ENCODE measurements around the gene LCN1. TPM values are rescaled to one million over a fixed set of nuclear protein-coding genes. Genes with fewer than 3 reads are reported as not detected.

Gene LCN1
- total RNA-seq (2014; rRNA removed; shearing (Covaris generic)): 0.33 TPM in 1 of 2 replicates, not detected in the other
- polyA plus RNA-seq (2015; cell fraction: cytosol; rRNA removed): 1.5 and 2.1 TPM in 2 replicates
- polyA plus RNA-seq (2015; cell fraction: nucleus; rRNA removed): 1.3 and 1.6 TPM in 2 replicates

GRCh38 chr9:135520916-135521607 is at the start of gene LCN1:
Gene LCN1, plus strand, starts transcription at chr9:135521440. Its CDS starts 58 bp downstream, at chr9:135521498.
- no peak for DNase-seq (ENCODE audit: low read depth)

DNA sequence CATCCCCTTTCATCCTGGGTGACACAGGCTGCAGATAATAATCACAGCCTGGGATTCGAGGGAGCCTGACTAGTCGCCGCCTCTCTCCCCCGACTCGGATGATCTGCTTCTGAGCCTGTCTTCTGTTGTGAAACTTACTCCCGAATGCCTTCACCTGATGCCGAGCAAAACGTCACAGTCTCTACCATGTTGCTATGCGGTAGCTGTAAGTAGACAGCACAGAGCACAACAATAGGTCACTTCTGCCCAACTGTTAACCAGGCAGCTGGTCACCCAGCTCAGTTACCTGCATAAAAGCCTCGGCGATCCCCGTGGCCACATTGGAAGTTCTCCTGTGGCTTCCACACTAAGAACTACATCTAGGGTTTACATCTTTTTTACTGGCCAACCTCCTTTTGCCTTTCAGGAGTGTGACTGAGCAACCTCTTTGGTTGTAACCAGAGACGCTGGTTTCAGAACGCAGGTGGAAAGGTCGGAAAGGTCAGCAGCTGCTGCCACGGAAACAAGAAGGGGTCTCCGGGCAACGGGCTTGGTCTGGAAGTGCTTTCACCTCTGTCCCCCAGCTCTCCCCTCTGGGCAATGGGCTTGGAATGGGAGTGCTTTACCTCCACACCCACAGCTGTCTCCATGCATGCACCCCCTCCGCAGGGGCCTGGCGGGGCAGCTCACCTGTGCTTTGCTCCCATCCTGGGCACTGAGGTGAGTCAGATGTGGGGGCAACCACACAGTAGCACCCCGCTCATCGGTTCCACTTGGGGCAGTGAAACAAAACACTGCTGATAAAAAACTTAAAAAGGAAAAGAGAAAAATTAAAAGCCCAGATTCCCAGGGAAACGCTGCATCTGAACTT is 49.2 kb upstream of the LCN1 start:
- no peak for DNase-seq (ENCODE audit: low read depth)

DNA sequence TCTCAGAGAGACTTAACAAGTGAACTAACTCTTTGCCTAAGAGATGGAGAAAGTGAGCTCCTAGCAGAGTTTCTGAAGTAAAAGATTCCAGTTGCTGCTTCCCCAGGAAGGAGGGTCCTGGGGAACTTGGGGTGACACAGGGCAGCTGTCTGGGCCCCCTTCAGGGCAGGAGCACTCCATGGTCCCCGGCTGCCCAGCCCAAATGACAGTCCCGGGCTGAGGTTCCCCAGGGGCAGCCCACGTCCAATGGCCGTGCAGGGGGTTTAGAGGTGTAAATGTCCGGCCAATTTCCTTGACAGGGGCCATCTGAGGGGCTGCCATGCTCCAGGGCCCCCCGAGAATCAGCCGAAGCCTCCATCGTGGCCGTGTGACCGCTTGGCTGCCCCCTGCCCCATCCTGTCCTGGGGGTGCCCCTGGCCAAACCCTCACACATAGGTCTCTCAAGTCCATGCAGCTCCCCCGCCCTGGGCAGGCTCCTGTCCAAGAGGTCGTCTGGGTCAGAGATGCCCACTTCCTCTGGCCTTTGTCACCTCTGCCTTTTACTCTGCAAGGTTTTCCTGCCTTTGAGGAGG is 47.2 kb upstream of the LCN1 start:
- no peak for DNase-seq (ENCODE audit: low read depth)

- no peak for DNase-seq (ENCODE audit: low read depth)
Measured at GRCh38 chr9:135474915-135475314, 46.3 kb upstream of the LCN1 start.

DNA sequence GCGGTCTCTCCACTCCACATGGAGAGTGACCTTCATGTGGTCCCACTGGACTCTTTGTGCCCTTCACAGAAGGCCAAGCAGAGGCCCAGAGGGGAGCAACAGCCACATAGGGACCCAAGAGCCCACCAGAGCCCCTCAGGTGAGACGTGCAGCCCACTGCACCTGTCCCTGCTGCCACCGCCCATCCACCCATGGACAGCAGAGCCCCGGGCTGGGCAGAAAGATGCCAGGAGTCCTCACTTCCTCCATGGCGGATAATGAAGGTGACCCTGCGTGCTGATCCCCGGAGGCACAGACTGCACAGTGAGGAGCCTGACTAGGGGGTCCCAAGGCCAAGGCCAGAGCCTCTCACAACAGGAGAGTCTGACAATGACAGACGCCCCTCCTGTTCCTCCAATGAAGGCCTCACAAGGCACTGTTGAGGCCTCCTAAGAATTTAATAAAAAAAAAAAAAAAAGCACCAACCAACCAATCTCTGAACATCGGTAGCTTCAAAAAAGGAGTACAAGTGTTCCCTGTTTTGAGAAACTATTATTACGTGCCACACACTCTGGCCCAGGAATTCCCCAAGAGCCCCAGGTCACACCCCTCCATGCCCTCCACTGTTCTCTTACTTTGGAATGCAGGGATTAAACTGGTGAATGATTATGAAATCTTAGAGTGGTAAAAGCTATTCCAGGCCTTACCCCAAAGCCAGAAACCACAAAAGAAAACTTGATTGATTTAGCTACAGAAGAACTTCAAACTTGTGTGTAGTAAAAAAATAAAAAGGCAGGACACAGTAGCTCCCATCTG is 44.5 kb upstream of the LCN1 start:
- DNase-seq (ENCODE audit: low read depth): no peak

DNA sequence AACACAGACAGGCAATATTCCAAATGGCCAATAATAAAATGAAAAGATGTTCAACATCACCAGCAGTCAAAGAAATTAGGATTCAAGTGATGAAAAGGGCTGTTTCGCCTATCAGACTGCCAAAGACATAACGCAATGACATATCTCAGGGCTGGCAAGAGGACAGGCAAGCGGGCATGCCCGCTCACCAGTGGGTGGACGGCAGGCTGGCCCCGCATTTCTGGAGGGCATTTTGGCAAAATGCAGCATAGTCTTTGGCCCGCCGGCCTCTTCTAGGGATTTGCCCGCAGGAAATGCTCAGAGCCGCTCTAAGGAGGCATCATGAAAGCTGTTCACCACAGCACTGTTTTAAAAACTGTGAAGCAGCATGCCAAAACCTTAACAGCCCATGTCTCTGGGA is 43.0 kb upstream of the LCN1 start:
- DNase-seq (ENCODE audit: low read depth): no peak

DNA sequence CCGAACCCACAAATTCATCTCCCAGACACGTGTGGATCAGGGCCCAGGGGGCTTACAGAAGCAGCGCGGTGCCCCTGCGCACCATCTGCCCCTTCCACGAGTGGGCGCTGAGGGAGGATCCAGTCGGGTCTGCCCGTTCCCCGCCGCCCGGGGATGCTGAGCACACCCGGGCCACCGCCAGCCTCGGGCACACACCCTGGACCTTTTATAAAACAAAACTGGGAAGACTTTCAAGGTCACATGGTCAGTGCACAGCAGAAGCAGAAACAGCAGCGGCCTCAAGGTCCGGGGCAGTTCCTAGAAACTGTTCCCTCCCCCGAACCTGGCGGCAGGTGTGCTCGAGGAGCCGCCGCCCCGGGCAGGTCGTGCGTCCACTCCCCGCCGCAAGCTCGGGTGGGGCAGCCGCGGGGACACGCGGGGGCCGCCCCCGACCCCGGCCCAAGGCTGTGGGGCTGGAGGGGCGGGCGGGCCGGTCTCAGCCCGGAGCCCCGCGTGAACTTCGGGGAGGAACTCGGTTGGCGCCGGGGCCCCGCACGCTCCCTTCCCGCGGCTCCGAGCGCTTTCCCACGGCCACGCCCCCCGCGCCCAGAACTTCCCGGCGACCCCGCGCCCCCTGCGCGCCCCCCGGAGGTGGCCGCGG is 42.3 kb upstream of the LCN1 start:
- DNase-seq (ENCODE audit: low read depth): no peak

GRCh38 chr9:135479469-135480052 is 41.7 kb upstream of the LCN1 start, which contains the start of gene PPP1R26:
Gene PPP1R26, plus strand, starts transcription at chr9:135479782. Its CDS starts 4,729 bp downstream, at chr9:135484511.
- DNase-seq (ENCODE audit: low read depth): no peak

- DNase-seq (ENCODE audit: low read depth): peak; percentile 54
Measured at GRCh38 chr9:135480071-135480939, 40.9 kb upstream of the LCN1 start.

- DNase-seq (ENCODE audit: low read depth): no peak
Measured at GRCh38 chr9:135480940-135481310, 40.3 kb upstream of the LCN1 start.

- DNase-seq (ENCODE audit: low read depth): no peak
Measured at GRCh38 chr9:135482015-135482754, 39.1 kb upstream of the LCN1 start.

DNA sequence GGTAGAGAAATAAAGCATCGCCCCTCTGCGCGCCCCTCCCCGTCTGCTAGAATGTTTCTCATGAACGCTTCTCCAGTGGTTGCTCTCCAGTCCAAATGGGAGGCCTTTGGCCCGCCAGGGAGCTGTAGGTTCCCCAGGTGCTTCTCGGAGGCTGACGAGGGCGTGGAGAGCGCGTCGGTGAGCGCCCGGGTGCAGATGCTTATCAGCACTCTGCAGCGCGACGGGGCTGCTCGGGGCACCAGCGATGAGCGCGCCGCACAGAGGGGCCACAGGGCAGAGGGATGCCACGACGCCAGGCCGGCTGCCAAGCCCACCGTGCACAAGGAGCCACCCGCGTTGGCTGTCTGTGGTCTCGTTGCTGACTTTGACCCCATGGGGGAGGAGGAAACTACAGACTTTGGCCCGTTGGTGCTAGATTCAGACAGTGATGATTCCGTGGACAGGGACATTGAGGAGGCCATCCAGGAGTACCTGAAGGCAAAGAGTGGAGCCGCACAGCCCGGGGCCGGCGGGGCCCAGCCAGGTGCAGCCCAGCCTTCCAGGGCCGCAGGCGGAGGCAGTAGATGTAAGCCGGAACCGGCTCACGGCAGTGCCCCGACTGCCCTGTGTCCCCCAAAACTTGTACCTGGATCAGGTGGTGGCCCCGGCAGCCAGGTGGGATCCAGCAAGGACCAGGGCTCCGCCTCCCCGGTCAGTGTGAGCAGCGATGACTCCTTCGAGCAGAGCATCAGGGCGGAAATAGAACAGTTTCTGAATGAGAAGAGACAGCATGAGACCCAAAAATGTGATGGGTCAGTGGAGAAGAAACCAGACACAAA is 36.6 kb upstream of the LCN1 start:
- DNase-seq (ENCODE audit: low read depth): no peak

DNA sequence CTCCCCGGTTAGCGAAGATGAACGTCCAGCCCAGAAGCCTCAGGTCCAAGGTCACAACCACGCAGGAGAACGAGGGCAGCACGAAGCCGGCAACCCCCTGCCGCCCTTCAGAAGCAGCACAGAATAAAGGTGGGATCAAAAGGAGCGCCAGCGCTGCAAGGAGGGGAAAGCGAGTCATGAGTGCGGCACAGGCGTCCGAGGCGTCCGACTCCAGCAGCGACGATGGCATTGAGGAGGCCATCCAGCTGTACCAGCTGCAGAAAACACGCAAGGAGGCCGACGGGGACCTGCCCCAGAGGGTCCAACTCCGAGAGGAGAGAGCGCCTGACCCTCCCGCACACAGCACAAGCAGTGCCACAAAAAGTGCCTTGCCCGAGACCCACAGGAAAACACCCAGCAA is 35.9 kb upstream of the LCN1 start:
- no peak for DNase-seq (ENCODE audit: low read depth)

GRCh38 chr9:135485832-135486231 is 35.4 kb upstream of the LCN1 start:
- no peak for DNase-seq (ENCODE audit: low read depth)

DNA sequence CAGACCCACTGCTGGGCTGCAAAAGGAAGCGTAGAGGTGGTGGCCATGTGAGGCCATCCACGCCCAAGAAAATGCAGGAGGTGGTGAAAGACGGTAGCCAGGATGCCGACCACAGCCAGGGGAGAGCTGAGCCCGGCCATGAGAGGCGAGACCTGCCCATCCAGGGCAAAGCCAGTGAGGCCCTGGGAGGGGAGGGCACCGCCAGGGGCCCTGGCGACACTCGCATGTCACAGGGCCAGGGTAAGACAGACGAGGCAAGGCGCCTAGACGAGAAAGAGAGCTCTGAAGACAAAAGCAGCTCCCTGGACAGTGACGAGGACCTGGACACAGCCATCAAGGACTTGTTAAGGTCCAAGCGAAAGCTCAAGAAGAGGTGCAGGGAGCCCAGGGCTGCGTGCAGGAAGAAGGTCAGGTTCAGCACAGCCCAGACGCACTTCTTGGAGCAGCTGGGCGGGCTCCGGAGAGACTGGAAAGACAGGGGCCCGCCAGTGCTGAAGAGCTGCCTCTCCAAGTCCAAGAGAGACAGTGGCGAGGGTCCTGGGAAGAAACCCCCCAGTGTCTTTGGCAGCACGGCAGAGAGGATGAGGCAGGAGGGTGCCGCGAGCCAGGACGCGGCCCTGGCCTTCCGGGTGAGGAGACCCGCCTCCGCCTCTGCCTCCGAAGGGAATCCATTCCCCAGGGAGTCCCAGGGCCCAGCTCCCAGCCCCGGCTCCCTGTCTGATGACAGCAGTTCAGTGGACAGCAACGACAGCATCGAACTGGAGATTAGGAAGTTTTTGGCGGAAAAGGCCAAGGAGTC is 34.8 kb upstream of the LCN1 start:
- DNase-seq (ENCODE audit: low read depth): no peak

- no peak for DNase-seq (ENCODE audit: low read depth)
Measured at GRCh38 chr9:135487281-135488012, 33.8 kb upstream of the LCN1 start.
